Fibroblast of mammary gland (primary cell): ENCODE results near the gene WDR37.
"Not testable (repeated sequence)": the region's sequence is repeated elsewhere in the genome, so short reads cannot be mapped to it uniquely, and the experiment has no call there.

Experiments
- DNase-seq: peaks from one replicate; pipeline ENCODE4 v3.0.0-alpha.2; 2010; ENCODE audit warnings: low read depth
- H3K4me3 ChIP-seq: 2 replicates; pipeline ENCODE4 v1.5.1; 2011; ENCODE audit warnings: low read depth, mild to moderate bottlenecking, low read length, moderate library complexity; ENCODE audit not compliant: control insufficient read depth
- TF ChIP-seq, protein P1 (sequence below): conservative IDR thresholded peaks from 2 replicates; pipeline ENCODE4 v1.5.1; 2011; ENCODE audit warnings: low read depth, low read length, inconsistent platforms; ENCODE audit not compliant: control insufficient read depth, insufficient read depth

Gene WDR37

DNA sequence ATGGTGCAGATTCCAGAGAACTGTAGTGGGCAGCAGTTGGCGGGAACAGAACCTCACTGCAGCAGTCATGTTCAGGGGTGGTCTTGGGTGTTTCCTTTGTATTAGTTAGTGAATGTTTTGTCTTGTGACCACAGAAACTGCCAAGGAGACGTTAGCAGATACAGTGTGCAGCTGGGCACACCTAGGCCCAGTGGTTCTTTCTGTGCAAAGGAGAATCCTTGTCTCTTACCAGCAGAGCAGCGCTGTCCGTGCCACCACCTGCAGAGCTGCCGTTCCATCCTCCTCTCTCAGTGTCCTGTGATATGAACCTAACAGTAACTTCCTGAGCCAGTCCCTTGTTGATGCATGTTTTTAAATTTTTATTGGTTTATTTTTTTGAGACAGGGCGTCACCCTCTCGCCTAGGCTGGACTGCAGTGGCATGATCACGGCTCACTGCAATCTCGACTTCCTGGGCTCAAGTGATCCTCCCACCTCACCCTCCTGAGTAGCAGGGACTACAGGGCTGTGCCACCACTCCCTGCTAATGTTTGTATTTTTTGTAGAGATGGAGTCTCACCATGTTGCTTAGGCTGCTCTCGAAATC lies 60.6 kb downstream of the WDR37 start:
- no peak for DNase-seq
- no peak overlapping the region for H3K4me3 ChIP-seq
- TF ChIP-seq, protein P1, sequence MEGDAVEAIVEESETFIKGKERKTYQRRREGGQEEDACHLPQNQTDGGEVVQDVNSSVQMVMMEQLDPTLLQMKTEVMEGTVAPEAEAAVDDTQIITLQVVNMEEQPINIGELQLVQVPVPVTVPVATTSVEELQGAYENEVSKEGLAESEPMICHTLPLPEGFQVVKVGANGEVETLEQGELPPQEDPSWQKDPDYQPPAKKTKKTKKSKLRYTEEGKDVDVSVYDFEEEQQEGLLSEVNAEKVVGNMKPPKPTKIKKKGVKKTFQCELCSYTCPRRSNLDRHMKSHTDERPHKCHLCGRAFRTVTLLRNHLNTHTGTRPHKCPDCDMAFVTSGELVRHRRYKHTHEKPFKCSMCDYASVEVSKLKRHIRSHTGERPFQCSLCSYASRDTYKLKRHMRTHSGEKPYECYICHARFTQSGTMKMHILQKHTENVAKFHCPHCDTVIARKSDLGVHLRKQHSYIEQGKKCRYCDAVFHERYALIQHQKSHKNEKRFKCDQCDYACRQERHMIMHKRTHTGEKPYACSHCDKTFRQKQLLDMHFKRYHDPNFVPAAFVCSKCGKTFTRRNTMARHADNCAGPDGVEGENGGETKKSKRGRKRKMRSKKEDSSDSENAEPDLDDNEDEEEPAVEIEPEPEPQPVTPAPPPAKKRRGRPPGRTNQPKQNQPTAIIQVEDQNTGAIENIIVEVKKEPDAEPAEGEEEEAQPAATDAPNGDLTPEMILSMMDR: no peak

DNA sequence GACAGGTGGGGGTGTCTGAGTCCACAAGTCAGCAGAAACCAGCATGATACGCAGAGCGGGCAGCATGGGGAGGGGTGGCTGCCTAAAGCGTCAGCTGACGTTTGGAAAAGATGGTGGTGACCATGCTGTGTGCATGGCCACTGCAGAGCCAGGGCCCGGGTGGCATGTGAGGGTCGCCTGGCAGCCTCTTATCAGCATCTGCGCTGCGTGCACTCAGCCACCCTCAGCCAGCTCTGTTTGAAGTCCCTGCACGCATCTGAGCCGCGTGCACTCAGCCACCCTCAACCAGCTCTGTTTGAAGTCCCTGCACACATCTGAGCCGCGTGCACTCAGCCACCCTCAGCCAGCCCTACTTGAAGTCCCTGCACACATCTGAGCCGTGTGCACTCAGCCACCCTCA lies 61.5 kb downstream of the WDR37 start:
- TF ChIP-seq, protein P1: no peak
- DNase-seq: no peak
- H3K4me3 ChIP-seq: no peak overlapping the region

- not testable (repeated sequence) for DNase-seq, H3K4me3 ChIP-seq
Observed at GRCh38 chr10:1118318-1118717, 62.1 kb downstream of the WDR37 start.

DNA sequence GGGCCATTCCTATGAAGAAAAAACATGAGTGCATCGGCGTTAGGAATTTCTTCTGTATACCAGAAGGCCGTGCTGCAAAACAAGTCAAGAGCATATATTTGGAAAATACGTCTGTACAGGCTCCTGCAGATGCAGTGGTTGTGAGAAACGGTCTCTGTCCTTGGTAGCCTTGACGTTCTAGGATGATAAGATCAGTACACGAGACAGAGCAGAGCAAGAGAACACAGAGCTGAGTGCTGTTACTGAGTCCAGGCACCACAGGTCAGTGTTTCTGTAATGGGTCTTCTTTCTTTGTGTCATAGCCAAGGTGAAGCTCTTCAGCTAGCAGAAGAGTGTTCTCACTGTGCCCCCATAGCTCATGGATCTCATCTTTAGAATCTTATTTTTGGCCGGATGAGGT lies 62.8 kb downstream of the WDR37 start:
- H3K4me3 ChIP-seq: no peak overlapping the region
- TF ChIP-seq, protein P1: no peak
- DNase-seq: no peak

DNA sequence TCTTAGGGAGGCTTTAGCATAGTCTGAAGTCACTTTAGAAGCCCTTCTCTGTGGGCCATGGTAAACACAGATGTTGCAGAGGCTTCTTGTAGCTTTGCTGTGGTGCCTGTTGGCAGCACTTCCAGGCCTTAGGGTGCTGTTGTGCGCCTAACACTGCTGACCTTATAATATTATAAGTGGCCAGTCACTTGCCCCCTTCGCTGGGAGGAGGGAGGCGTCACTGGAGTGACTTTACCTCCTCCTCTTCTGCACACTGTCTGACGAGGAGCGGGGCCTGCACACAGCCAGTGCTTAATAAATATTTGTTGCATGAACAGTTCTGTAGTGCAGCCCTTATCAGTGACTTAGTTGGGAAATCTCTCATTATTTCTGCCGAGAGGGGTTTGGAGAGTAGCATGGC lies 63.3 kb downstream of the WDR37 start:
- H3K4me3 ChIP-seq: no peak overlapping the region
- TF ChIP-seq, protein P1: no peak
- DNase-seq: no peak

- no peak for DNase-seq
- H3K4me3 ChIP-seq: no peak overlapping the region
- TF ChIP-seq, protein P1: no peak
Observed at GRCh38 chr10:1120306-1120705, 64.1 kb downstream of the WDR37 start.

DNA sequence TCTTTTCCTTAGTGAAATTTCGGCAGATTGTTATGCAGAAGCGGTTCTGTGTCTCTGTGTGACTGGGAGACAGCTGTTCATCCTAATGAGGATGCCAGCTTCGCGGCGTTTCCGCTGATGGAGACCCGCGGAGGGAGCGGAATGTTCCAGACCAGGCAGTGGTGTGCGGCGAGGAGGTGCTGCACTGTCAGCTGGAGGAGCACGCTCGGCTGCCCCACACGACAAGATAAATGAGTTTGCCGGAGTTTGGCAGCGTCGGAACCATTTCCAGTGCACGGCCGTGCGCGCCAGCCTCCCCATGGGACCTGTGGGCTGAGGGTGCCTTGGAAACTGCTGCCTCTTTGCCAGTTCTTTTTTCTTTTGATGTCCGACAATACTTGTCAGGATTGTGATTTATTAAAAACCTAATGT lies 64.6 kb downstream of the WDR37 start:
- no peak overlapping the region for H3K4me3 ChIP-seq
- DNase-seq: no peak
- TF ChIP-seq, protein P1: no peak
